HL-60 (cell line): Measurements from ENCODE around the gene SLAIN1.

Source experiments
- DNase-seq, 2 experiments: peaks; one replicate each; pipeline ENCODE4 v3.0.0-alpha.2; 2010 to 2020; ENCODE audit warnings: low read depth in 1 of 2, low spot score in 1 of 2
- H3K27ac ChIP-seq: fragments of 250-450 bp; sonication (Bioruptor Pico); replicated peaks from 2 replicates; pipeline ENCODE4 v1.5.1; 2020; ENCODE audit warnings: mild to moderate bottlenecking, moderate library complexity
- H3K27me3 ChIP-seq: fragments of 250-450 bp; sonication (Bioruptor Pico); 2 replicates; pipeline ENCODE4 v1.5.1; 2021; ENCODE audit warnings: mild to moderate bottlenecking, moderate library complexity; ENCODE audit not compliant: insufficient read depth, poor library complexity, severe bottlenecking
- H3K4me3 ChIP-seq: replicated peaks from 2 replicates; pipeline ENCODE4 v1.5.1; 2011; ENCODE audit warnings: mild to moderate bottlenecking, control low read depth, low read length; ENCODE audit not compliant: insufficient read depth
- CTCF ChIP-seq: IDR thresholded peaks from one replicate; pipeline ENCODE4 v1.5.1; 2011; ENCODE audit warnings: low read length, control low read depth, inconsistent platforms; ENCODE audit not compliant: insufficient read depth
- GABPA ChIP-seq: IDR thresholded peaks from 2 replicates; pipeline ENCODE4 v1.6.1; 2012; ENCODE audit warnings: low read depth
- POLR2AphosphoS5 ChIP-seq: IDR thresholded peaks from 2 replicates; pipeline ENCODE4 v1.6.1; 2012; ENCODE audit warnings: low read depth
- REST ChIP-seq: IDR thresholded peaks from 2 replicates; pipeline ENCODE4 v1.6.1; 2012; ENCODE audit warnings: low read depth; ENCODE audit not compliant: insufficient replicate concordance
- SPI1 ChIP-seq: IDR thresholded peaks from 2 replicates; pipeline ENCODE4 v1.6.1; 2012; ENCODE audit warnings: low read depth, mild to moderate bottlenecking, borderline replicate concordance

SLAIN1 gene

GRCh38 chr13:77742801-77743200, 45.3 kb downstream of the SLAIN1 start:
- Histone ChIP-seq H3K27me3 (no peaks in the 10 kb centered on the region), H3K4me3 (no peak overlapping the region), H3K27ac (no peak overlapping the region)
- DNase-seq: no peak
- TF ChIP-seq GABPA (no peak), SPI1 (no peak), CTCF (no peak), REST (no peak), POLR2AphosphoS5 (no peak)

- TF ChIP-seq CTCF (no peak), SPI1 (no peak), REST (no peak), GABPA (no peak), POLR2AphosphoS5 (no peak)
- H3K4me3 ChIP-seq: no peak overlapping the region
- peaks cover 3% of the 10 kb centered on the region for H3K27me3 ChIP-seq
- H3K27ac ChIP-seq: no peak overlapping the region
- DNase-seq: no peak
Measured at GRCh38 chr13:77745784-77746183, 48.3 kb downstream of the SLAIN1 start.

- peaks cover 3% of the 10 kb centered on the region for H3K27me3 ChIP-seq
- no peak for DNase-seq
- TF ChIP-seq REST: no peak
- no peak for TF ChIP-seq POLR2AphosphoS5
- no peak for TF ChIP-seq SPI1
- no peak for TF ChIP-seq CTCF
- no peak for TF ChIP-seq GABPA
- no peak overlapping the region for H3K4me3 ChIP-seq
- H3K27ac ChIP-seq: no peak overlapping the region
Measured at GRCh38 chr13:77749344-77749880, 51.9 kb downstream of the SLAIN1 start.
